Psoas muscle (tissue), 8 donors: ENCODE data around the gene GTF3C2. TPM values are rescaled to one million over a fixed set of nuclear protein-coding genes. Genes with fewer than 3 reads are reported as not detected.
A peak's percentile ranks its signal among the peaks of the same experiment; 100 is the strongest.

Experiments
- ATAC-seq, 4 donors: fragments of 200-7000 bp; cut with Tn5 transposase; one replicate each; pipeline ENCODE4 v1.9.1; 2020; ENCODE audit warnings: moderate library complexity in 3 of 4, mild to moderate bottlenecking in 2 of 4
- DNase-seq, 2 donors: peaks; one replicate each; pipeline ENCODE4 v3.0.0-alpha.2; 2020
- H3K27ac ChIP-seq: fragments of 200-600 bp; one replicate; pipeline ENCODE4 v1.8.0; 2022
- H3K27me3 ChIP-seq, 3 donors: fragments of 200-600 bp in 1 of 3; one replicate each; pipeline versions ENCODE4 v1.6.1 to v1.8.0; 2013 to 2022; ENCODE audit warnings: low read length in 2 of 3, mild to moderate bottlenecking in 2 of 3, moderate library complexity in 1 of 3; ENCODE audit not compliant: insufficient read depth in 3 of 3
- H3K36me3 ChIP-seq, 2 donors: fragments of 200-600 bp in 1 of 2; one replicate each; pipeline versions ENCODE4 v1.6.1 to v1.8.0; 2013 to 2022; ENCODE audit warnings: low read depth in 1 of 2, mild to moderate bottlenecking in 1 of 2, moderate library complexity in 1 of 2; ENCODE audit not compliant: insufficient read depth in 1 of 2
- H3K4me1 ChIP-seq: fragments of 200-600 bp; one replicate; pipeline ENCODE4 v1.8.0; 2022
- H3K4me3 ChIP-seq: fragments of 200-600 bp; one replicate; pipeline ENCODE4 v1.8.0; 2022; ENCODE audit warnings: mild to moderate bottlenecking
- H3K9me3 ChIP-seq: fragments of 200-600 bp; one replicate; pipeline ENCODE4 v1.8.0; 2022
- WGBS, 3 donors: extraction: QIAGEN DNeasy Blood & Tissue Kit; methylation state at CpG; one replicate each; pipeline versions ENCODE4 v1.1.6 to v1.1.7; 2013; 5-methylcytosine and 5-hydroxymethylcytosine counted together
- intact Hi-C, 2 donors: fragments of 100-400 bp; cut with DNase I; formaldehyde crosslinking; loops; one replicate each; pipeline versions ENCODE4 v1.11.0 to v1.14.2; 2022
- polyA plus RNA-seq, 3 donors: library from polyadenylated mRNA; stranded (reverse); fragments of 200-250 nt; gene quantifications; one replicate each; pipeline ENCODE4 v1.2.3, GENCODE V29; 2013
- total RNA-seq, 4 donors: library from RNA; stranded (reverse); fragmentation: NEBNext Ultra II Directional in 2 of 4; extraction: Animal tissue kit (Norgen Biotek cat#: 25700) in 2 of 4; gene quantifications; one replicate each; pipeline versions ENCODE4 v1.2.1 to v1.2.4, GENCODE V29; 2021 to 2023
- TF ChIP-seq, protein P1 (sequence below): fragments of 200-600 bp; IDR thresholded peaks from one replicate; pipeline ENCODE4 v1.8.0; 2022; ENCODE audit warnings: antibody characterized with exemption
- donor health status: healthy with polysubstance abuse.
- donor health status: DM: no; HTN: no; CAD: no; lungs with moderate emphysema.
- donor health status: Bipolar disorder and iron deficiency.
- donor health status: healthy.
- donor health status: DM: yes; HTN: yes; CAD: no.
- donor health status: DM: no; HTN: no; CAD: no.
- donor health status: DM: no; HTN: no; CAD: no.
- donor health status: DM: yes; HTN: yes; CAD: no.

GTF3C2 gene
- total and polyA plus RNA-seq, 7 donors = 17.5 to 49.4 (median 30.8) TPM

DNA sequence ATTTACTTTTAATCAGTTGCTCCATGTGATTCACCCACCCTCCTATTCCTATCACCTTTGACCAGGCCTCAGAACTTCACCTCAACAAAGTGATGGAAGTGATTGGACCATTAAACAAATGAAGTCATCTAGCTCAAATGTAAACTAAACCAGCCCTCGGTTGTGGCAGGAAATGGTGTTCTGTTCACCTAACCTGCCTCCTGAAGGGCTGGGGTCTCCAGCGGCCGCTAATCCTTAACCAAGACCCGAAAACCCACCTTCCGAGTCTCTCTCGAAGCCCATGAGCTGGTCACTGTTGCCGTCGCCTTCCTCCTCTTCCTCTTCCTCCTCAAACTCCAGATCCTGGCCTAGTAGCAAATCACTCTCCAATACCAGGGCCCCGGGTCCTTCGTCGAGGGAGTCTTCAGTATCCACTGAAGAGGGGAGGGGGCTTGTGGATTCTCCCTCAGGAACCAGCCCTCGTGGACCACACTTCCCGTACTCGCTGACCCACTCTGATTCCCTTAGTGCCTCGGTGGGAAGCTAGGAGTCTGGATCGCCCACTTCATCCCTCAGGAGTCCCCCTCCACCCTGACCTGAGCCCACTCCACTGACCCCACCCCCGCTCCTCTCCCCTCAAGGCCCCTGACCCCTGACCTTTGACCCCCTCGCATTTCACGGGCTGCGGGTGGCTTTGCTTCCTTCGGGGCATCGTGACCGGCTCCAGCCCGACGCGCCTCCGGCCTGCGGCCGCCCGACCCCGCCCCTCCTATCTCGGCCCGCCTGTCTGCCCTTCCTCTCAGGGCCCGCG lies 23.5 kb upstream of the GTF3C2 start:
- TF ChIP-seq, protein P1, sequence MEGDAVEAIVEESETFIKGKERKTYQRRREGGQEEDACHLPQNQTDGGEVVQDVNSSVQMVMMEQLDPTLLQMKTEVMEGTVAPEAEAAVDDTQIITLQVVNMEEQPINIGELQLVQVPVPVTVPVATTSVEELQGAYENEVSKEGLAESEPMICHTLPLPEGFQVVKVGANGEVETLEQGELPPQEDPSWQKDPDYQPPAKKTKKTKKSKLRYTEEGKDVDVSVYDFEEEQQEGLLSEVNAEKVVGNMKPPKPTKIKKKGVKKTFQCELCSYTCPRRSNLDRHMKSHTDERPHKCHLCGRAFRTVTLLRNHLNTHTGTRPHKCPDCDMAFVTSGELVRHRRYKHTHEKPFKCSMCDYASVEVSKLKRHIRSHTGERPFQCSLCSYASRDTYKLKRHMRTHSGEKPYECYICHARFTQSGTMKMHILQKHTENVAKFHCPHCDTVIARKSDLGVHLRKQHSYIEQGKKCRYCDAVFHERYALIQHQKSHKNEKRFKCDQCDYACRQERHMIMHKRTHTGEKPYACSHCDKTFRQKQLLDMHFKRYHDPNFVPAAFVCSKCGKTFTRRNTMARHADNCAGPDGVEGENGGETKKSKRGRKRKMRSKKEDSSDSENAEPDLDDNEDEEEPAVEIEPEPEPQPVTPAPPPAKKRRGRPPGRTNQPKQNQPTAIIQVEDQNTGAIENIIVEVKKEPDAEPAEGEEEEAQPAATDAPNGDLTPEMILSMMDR = no peak
- Histone ChIP-seq H3K27me3 (no peaks in the 10 kb centered on the region), H3K9me3 (no peaks in the 10 kb centered on the region), H3K27ac (peak overlapping the region; percentile 96), H3K4me1 (peaks cover 11% of the 10 kb centered on the region), H3K4me3 (peak overlapping the region; percentile 82), H3K36me3 (peaks cover 7 to 77% of the 10 kb centered on the region in 2 donors)
- intact Hi-C loops = no loop called here
- ATAC-seq (peak; percentile 25 to 42 (median 32)), DNase-seq (peak; percentile 80 to 89)
- WGBS, 3 donors = 1% methylated on average over 23 to 35 of the region's 35 CpGs

DNA sequence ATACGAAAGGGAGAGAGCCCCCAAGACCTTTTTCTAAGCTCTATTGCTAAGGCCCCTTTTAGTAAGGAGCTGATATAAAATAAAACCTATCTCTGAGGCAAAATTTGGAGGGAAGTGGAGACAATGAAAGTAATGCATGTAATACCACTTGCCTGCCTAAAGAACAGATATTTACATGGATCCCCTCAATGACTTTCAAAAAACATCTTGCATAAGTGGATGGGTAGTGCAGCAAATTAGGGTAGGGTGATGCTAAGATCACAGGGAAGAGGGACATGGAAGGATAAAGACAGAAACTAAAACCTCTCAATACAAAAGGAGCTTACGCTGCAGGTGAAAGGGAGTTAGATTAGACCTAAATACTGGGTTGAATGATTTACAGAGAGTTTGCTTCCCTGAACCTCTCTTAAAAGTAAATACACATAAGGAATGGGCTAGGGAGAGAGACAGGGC lies 22.8 kb upstream of the GTF3C2 start:
- H3K36me3 ChIP-seq = peaks cover 10 to 77% of the 10 kb centered on the region in 2 donors
- ATAC-seq (no peak), DNase-seq (no peak)
- 73 to 96% (median 81%) methylated on average over 2 of the region's 2 CpGs for whole genome bisulfite sequencing, 3 donors
- TF ChIP-seq, protein P1 = no peak
- H3K4me3 ChIP-seq = peak overlapping the region; percentile 82
- peak overlapping the region; percentile 96 for H3K27ac ChIP-seq
- H3K9me3 ChIP-seq = no peaks in the 10 kb centered on the region
- intact Hi-C loops = no loop called here
- H3K4me1 ChIP-seq = peaks cover 11% of the 10 kb centered on the region
- no peaks in the 10 kb centered on the region for H3K27me3 ChIP-seq

DNA sequence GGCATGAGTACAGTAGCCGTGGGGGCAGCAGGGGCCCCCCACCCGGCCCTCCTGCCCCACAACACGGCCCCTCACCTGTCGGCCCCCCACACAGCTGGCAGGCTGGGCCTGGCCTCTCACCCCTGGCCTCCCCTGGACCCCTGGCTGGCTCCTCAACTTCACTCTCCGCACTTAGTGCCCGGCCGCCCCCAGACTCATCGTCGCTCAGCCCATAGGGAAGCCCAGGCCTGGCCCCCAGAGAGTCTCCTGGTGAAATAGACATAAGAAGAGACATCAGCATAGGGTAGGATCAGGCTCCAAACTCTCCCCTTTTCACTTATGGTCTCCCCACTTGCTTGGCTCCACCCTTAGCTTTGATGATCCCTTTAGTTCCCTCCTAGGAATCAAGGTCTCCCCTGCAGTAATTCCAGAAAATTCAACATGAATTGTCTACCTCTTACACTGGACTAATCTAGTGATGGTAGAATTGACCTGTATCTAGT lies 22.3 kb upstream of the GTF3C2 start:
- WGBS, 3 donors = 75 to 83% (median 80%) methylated on average over 8 to 9 of the region's 9 CpGs
- H3K4me1 ChIP-seq = peaks cover 11% of the 10 kb centered on the region
- intact Hi-C loops = no loop called here
- no peaks in the 10 kb centered on the region for H3K27me3 ChIP-seq
- no peaks in the 10 kb centered on the region for H3K9me3 ChIP-seq
- TF ChIP-seq, protein P1 = no peak
- H3K4me3 ChIP-seq = no peak overlapping the region
- DNase-seq (no peak), ATAC-seq (no peak)
- H3K27ac ChIP-seq = peak overlapping the region; percentile 96
- peaks cover 10 to 77% of the 10 kb centered on the region in 2 donors for H3K36me3 ChIP-seq

DNA sequence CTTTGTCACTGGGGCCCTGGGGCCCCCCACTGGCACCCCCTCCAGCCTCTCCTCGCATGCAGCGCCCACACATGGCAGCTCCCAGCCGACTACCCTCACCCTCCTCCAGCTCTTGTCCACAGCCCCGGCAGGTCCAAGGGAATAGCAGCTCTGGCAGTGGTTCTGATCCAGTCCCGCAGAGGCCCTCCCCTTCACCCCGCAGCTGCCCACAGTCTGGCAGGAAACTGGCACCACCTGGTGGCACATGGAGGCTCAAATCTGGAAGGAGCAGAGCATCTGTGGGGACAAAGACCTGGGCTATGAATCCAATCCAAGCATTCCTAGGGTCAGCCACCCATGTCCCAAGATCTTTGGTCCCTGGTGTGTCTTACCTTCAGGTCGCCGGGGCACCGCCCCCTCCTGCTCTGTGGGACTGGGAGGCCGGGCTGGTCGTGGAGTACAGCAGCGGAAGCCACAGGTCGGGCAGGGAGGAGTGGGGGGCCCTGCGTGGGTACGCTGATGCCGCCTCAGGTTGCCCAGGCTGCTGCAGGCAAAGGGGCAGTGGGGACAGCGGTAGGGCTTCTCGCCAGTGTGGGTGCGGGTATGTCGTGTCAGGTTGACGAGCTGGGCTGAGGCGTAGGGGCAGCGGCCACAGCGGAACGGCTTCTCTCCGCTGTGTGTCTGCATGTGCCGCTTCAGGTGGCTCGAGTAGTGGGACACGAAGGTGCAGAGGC lies 21.7 kb upstream of the GTF3C2 start:
- 72 to 77% (median 73%) methylated on average over 27 to 29 of the region's 29 CpGs for WGBS, 3 donors
- ATAC-seq (peak in 1 of 4 donors; percentile 5), DNase-seq (peak; percentile 31 to 63)
- intact Hi-C loops = no loop called here
- Histone ChIP-seq H3K9me3 (no peaks in the 10 kb centered on the region), H3K4me1 (peaks cover 11% of the 10 kb centered on the region), H3K27me3 (no peaks in the 10 kb centered on the region), H3K36me3 (peaks cover 10 to 77% of the 10 kb centered on the region in 2 donors), H3K4me3 (no peak overlapping the region), H3K27ac (peak overlapping the region; percentile 96)
- TF ChIP-seq, protein P1 = peak; percentile 13
